BJ (cell line): Measurements from ENCODE around the gene FSCB. TPM values are rescaled to one million over a fixed set of nuclear protein-coding genes. Genes with fewer than 3 reads are reported as not detected.

Experiments used
- CTCF ChIA-PET: fragments of 350-600 bp; formaldehyde crosslinking; extraction: SDS; loops from one replicate; lab custom pipeline; 2021; ENCODE audit warnings: antibody characterized with exemption, inconsistent platforms; lab: Yijun Ruan, JAX
- POLR2A ChIA-PET: fragments of 300-600 bp; sonication (Branson Sonifier 250); formaldehyde crosslinking; extraction: SDS; loops from one replicate; lab custom pipeline; 2021; ENCODE audit warnings: antibody characterized with exemption; lab: Charles Lee
- DNase-seq: peaks from one replicate; pipeline ENCODE4 v3.0.0-alpha.2; 2011; ENCODE audit warnings: low read depth
- H3K27me3 ChIP-seq: 2 replicates; pipeline ENCODE4 v1.6.0; 2011; ENCODE audit warnings: low read length; ENCODE audit not compliant: control insufficient read depth, insufficient read depth
- H3K36me3 ChIP-seq: 2 replicates; pipeline ENCODE4 v1.5.1; 2011; ENCODE audit warnings: low read length; ENCODE audit not compliant: control insufficient read depth, insufficient read depth
- H3K4me3 ChIP-seq: 2 replicates; pipeline ENCODE4 v1.5.1; 2011; ENCODE audit warnings: low read depth, mild to moderate bottlenecking, control low read depth, low read length
- polyA plus RNA-seq: library from polyadenylated mRNA; depleted of rRNA; stranded (reverse); fragments of >200 nt; gene quantifications from 2 replicates; pipeline ENCODE4 v1.2.3, GENCODE V29; 2011
- TF ChIP-seq, protein P1 (sequence below): IDR thresholded peaks from 2 replicates; pipeline ENCODE4 v1.5.1; 2011; ENCODE audit warnings: low read depth, mild to moderate bottlenecking, control low read depth, inconsistent platforms, low read length, moderate library complexity; ENCODE audit not compliant: insufficient read depth

Gene FSCB
- polyA plus RNA-seq, 1 experiment = not detected

GRCh38 chr14:44490966-44491365 is 16.1 kb downstream of the FSCB start:
- Histone ChIP-seq H3K27me3 (no peaks in the 10 kb centered on the region), H3K4me3 (no peak overlapping the region), H3K36me3 (no peaks in the 10 kb centered on the region)
- ChIA-PET POLR2A (no interaction called here), CTCF (no interaction called here)
- no peak for DNase-seq
- TF ChIP-seq, protein P1, sequence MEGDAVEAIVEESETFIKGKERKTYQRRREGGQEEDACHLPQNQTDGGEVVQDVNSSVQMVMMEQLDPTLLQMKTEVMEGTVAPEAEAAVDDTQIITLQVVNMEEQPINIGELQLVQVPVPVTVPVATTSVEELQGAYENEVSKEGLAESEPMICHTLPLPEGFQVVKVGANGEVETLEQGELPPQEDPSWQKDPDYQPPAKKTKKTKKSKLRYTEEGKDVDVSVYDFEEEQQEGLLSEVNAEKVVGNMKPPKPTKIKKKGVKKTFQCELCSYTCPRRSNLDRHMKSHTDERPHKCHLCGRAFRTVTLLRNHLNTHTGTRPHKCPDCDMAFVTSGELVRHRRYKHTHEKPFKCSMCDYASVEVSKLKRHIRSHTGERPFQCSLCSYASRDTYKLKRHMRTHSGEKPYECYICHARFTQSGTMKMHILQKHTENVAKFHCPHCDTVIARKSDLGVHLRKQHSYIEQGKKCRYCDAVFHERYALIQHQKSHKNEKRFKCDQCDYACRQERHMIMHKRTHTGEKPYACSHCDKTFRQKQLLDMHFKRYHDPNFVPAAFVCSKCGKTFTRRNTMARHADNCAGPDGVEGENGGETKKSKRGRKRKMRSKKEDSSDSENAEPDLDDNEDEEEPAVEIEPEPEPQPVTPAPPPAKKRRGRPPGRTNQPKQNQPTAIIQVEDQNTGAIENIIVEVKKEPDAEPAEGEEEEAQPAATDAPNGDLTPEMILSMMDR = no peak

DNA sequence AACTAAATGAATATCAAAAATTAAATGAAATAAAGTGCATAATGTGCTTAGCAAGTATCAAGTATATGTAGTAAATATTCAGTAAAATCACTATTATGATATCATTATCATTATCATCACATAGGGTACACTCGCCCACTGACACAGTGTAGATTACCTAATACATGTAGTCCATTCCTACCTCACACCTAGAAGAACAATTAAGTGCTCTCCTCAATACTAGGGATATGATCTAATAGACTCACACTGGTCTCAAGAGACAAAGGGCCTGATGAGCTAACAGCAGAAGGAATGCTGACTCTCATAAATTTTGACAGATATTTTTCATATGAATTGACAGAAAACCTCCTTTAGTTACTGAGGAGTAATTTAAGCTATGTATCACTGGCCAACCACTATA is 29.1 kb downstream of the FSCB start:
- CTCF ChIA-PET = no interaction called here
- no peak for DNase-seq
- Histone ChIP-seq H3K36me3 (no peaks in the 10 kb centered on the region), H3K27me3 (no peaks in the 10 kb centered on the region), H3K4me3 (no peak overlapping the region)
- TF ChIP-seq, protein P1 = no peak
- POLR2A ChIA-PET = no interaction called here

DNA sequence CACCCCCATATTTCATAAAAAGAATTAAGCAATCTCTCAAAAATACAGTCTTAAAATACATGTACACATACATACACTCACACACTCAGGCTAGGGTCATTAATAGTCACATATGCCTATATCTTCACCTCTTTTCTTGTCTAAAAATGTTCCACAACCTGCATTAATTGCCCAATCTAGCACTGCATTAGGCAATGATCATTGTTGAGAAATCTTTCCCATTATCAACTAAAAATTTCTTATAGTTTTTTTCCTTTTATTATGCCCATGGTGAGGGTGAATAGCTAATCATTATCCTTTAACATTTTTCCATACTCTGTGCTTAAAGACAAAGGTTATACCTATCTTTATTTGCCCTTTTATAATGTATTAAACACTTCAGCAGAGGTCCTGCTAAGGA is 38.3 kb downstream of the FSCB start:
- TF ChIP-seq, protein P1 = no peak
- no peaks in the 10 kb centered on the region for H3K27me3 ChIP-seq
- no peaks in the 10 kb centered on the region for H3K36me3 ChIP-seq
- ChIA-PET POLR2A (no interaction called here), CTCF (no interaction called here)
- no peak overlapping the region for H3K4me3 ChIP-seq
- no peak for DNase-seq

GRCh38 chr14:44463356-44464004 is 43.6 kb downstream of the FSCB start:
- TF ChIP-seq, protein P1 = no peak
- no peak for DNase-seq
- Histone ChIP-seq H3K36me3 (no peaks in the 10 kb centered on the region), H3K27me3 (no peaks in the 10 kb centered on the region), H3K4me3 (no peak overlapping the region)
- POLR2A ChIA-PET = no interaction called here
- CTCF ChIA-PET = no interaction called here

GRCh38 chr14:44462381-44462780 is 44.7 kb downstream of the FSCB start:
- TF ChIP-seq, protein P1 = no peak
- no peak overlapping the region for H3K4me3 ChIP-seq
- ChIA-PET CTCF (no interaction called here), POLR2A (no interaction called here)
- H3K27me3 ChIP-seq = no peaks in the 10 kb centered on the region
- H3K36me3 ChIP-seq = no peaks in the 10 kb centered on the region
- DNase-seq = no peak
